HCT116 (cell line): ENCODE results near the gene SPEM1. TPM values are rescaled to one million over a fixed set of nuclear protein-coding genes. Genes with fewer than 3 reads are reported as not detected.

Source experiments
- ATAC-seq: fragments of 200-7000 bp; cut with Tn5 transposase; 2 replicates; pipeline ENCODE4 v1.9.1; 2020; ENCODE audit warnings: mild to moderate bottlenecking, moderate library complexity
- BruUV-seq: library from RNA; stranded (reverse); fragments of 400-500 nt; replicated peaks from 2 replicates; lab custom pipeline; 2021; lab: Mats Ljungman, UMichigan
- CTCF ChIA-PET: fragments of 300-600 bp; sonication (Branson Sonifier 250); formaldehyde crosslinking; loops from one replicate; lab custom pipeline; 2021; ENCODE audit warnings: antibody characterized with exemption; lab: Charles Lee
- POLR2A ChIA-PET: fragments of 300-600, 350-600 bp; sonication (Branson Sonifier 250); formaldehyde crosslinking; loops from one replicate; lab custom pipeline; 2021; ENCODE audit warnings: antibody characterized with exemption; lab: Charles Lee
- RAD21 ChIA-PET, 2 experiments: fragments of 300-600 bp; sonication (Branson Sonifier 250); formaldehyde crosslinking; loops; one replicate each; lab custom pipeline; 2023; ENCODE audit warnings: low total read pairs in 2 of 2; ENCODE audit not compliant: uncharacterized antibody in 2 of 2, unreplicated experiment in 2 of 2, low non-redundant PET in 1 of 2; lab: Charles Lee
- DNase-seq: peaks from one replicate; pipeline ENCODE4 v3.0.0-alpha.2; 2010; ENCODE audit warnings: low read depth, low spot score
- H2AFZ ChIP-seq: fragments of 200-600 bp; shearing (Covaris generic), sonication (generic); 2 replicates; pipeline ENCODE4 v1.6.1; 2017; ENCODE audit warnings: low read depth, mixed run types, mixed read lengths, antibody characterized with exemption, low read length; ENCODE audit not compliant: poor library complexity, severe bottlenecking
- H3K27ac ChIP-seq: 2 replicates; pipeline ENCODE4 v1.5.1; 2012; ENCODE audit warnings: low read depth, low read length
- H3K27me3 ChIP-seq: fragments of 200-600 bp; sonication (generic); 2 replicates; pipeline ENCODE4 v1.6.1; 2016; ENCODE audit warnings: mixed run types, low read length, mixed read lengths; ENCODE audit not compliant: insufficient read depth
- H3K36me3 ChIP-seq, 2 experiments: fragments of 200-500 bp in 1 of 2; fragments of 200-600 bp in 1 of 2; sonication (Bioruptor generic) in 1 of 2; sonication (generic) in 1 of 2; 2 replicates each; pipeline versions ENCODE4 v1.5.1 to v1.6.1; 2014 to 2016; ENCODE audit warnings: low read length in 2 of 2, inconsistent platforms in 1 of 2, mixed read lengths in 1 of 2, mixed run types in 1 of 2; ENCODE audit not compliant: insufficient read depth in 2 of 2, control insufficient read depth in 1 of 2
- H3K4me1 ChIP-seq, 2 experiments: fragments of 200-600 bp in 1 of 2; sonication (generic) in 1 of 2; 2 replicates each; pipeline versions ENCODE4 v1.5.1 to v1.6.1; 2012 to 2017; ENCODE audit warnings: low read length in 2 of 2, inconsistent platforms in 1 of 2, mild to moderate bottlenecking in 1 of 2, mixed read lengths in 1 of 2, mixed run types in 1 of 2, moderate library complexity in 1 of 2; ENCODE audit not compliant: insufficient read depth in 2 of 2, control insufficient read depth in 1 of 2
- H3K4me2 ChIP-seq: fragments of 200-600 bp; sonication (generic); 2 replicates; pipeline ENCODE4 v1.6.1; 2017; ENCODE audit warnings: mixed run types, low read length, mixed read lengths
- H3K4me3 ChIP-seq, 2 experiments: fragments of 200-600 bp in 1 of 2; sonication (generic) in 1 of 2; replicated peaks in 1 of 2; 2 replicates each; pipeline ENCODE4 v1.5.1; 2011 to 2016; ENCODE audit warnings: low read length in 2 of 2, control low read depth in 1 of 2, low read depth in 1 of 2, mild to moderate bottlenecking in 1 of 2, mixed read lengths in 1 of 2, mixed run types in 1 of 2
- H3K79me2 ChIP-seq: fragments of 200-600 bp; sonication (generic); 2 replicates; pipeline ENCODE4 v1.6.1; 2017; ENCODE audit warnings: mild to moderate bottlenecking, mixed run types, low read length, moderate library complexity, mixed read lengths; ENCODE audit not compliant: insufficient read depth
- H3K9ac ChIP-seq: fragments of 200-600 bp; sonication (generic); 2 replicates; pipeline ENCODE4 v1.6.1; 2016; ENCODE audit warnings: low read length, mixed read lengths
- H3K9me2 ChIP-seq: fragments of 200-600 bp; sonication (generic), shearing (Covaris generic); 2 replicates; pipeline ENCODE4 v1.6.1; 2017; ENCODE audit warnings: mixed run types, mild to moderate bottlenecking, moderate library complexity; ENCODE audit not compliant: insufficient read depth
- H3K9me3 ChIP-seq, 2 experiments: fragments of 200-500 bp in 1 of 2; fragments of 200-600 bp in 1 of 2; sonication (Bioruptor generic) in 1 of 2; sonication (generic) in 1 of 2; 2 replicates each; pipeline ENCODE4 v1.6.1; 2014 to 2017; ENCODE audit warnings: low read length in 2 of 2, mixed read lengths in 2 of 2, inconsistent platforms in 1 of 2, low read depth in 1 of 2, mild to moderate bottlenecking in 1 of 2, mixed run types in 1 of 2, moderate library complexity in 1 of 2; ENCODE audit not compliant: control insufficient read depth in 1 of 2, insufficient read depth in 1 of 2
- H4K20me1 ChIP-seq: fragments of 200-600 bp; sonication (generic), shearing (Covaris generic); 2 replicates; pipeline ENCODE4 v1.6.1; 2017; ENCODE audit warnings: mixed run types, mild to moderate bottlenecking, moderate library complexity; ENCODE audit not compliant: insufficient read depth
- EGR1 ChIP-seq: IDR thresholded peaks from 2 replicates; pipeline ENCODE4 v1.6.1; 2012; ENCODE audit warnings: low read depth
- ELF1 ChIP-seq: IDR thresholded peaks from 2 replicates; pipeline ENCODE4 v1.6.1; 2012; ENCODE audit warnings: low read depth, borderline replicate concordance
- EZH2 ChIP-seq: fragments of 200-600 bp; sonication (generic); IDR thresholded peaks from 2 replicates; pipeline ENCODE4 v1.6.1; 2017; ENCODE audit warnings: antibody characterized with exemption, mixed run types
- EZH2phosphoT487 ChIP-seq: fragments of 200-600 bp; IDR thresholded peaks from 2 replicates; pipeline ENCODE4 v1.6.1; 2018; ENCODE audit warnings: antibody characterized with exemption, borderline replicate concordance
- JUND ChIP-seq: IDR thresholded peaks from 2 replicates; pipeline ENCODE4 v1.6.1; 2012
- RAD21 ChIP-seq: IDR thresholded peaks from 2 replicates; pipeline ENCODE4 v1.6.1; 2012; ENCODE audit warnings: low read depth, mild to moderate bottlenecking
- SIN3A ChIP-seq: IDR thresholded peaks from 2 replicates; pipeline ENCODE4 v1.6.1; 2012; ENCODE audit warnings: low read depth
- ZFX ChIP-seq: fragments of 450-650 bp; IDR thresholded peaks from 2 replicates; pipeline ENCODE4 v1.6.1; 2017
- intact Hi-C: fragments of 100-400 bp; cut with micrococcal nuclease; formaldehyde crosslinking; loops from 2 replicates; pipeline ENCODE4 v1.10.0; 2022
- total RNA-seq: library from RNA; stranded (reverse); gene quantifications from one replicate; pipeline ENCODE4 v1.2.1, GENCODE V29; 2021; ENCODE audit not compliant: unreplicated experiment
- TF ChIP-seq, protein P1 (sequence below): IDR thresholded peaks from 2 replicates; pipeline ENCODE4 v1.6.1; 2012; ENCODE audit warnings: low read depth

Gene SPEM1
- total RNA-seq, 1 experiment from 2014 or later: 0.32 TPM

DNA sequence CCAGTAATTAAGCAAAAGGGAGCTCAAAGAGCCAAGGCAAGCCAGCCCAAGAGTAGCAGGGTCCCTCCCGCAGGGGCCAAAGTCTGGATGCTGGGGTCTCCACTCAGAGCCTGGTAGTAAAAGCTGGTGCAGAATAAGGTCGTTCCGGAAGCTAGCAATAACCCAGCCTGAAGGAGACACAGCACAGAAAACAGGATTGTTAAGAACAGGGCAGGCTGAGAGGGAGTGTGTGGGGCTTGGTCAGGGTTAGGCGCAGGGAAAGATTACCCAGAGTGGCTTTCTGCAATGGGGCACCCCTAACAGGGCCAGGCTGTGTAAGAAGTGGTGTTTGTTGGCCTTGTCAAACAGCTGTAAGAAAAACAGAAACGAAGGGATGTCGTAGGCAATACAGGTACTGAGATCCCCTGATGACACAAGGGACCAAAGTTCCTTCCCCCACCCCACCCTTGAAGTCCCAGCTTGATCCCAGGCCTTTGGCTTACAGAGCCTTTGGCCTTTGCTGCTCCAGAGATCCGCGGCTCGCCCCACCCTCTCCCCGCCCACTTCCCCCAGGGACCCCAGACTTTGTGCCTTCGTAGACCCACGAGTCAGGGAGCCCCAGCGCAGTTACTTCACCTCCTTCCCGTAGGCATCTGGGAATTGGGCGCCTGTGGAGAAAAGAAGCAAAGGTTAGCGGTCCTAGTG, 16.9 kb upstream of the SPEM1 start:
- H3K4me3 ChIP-seq: peak overlapping the region; percentile 61 to 83
- no peaks in the 10 kb centered on the region for H3K9me3 ChIP-seq
- peak; percentile 6 for ATAC-seq
- TF ChIP-seq SIN3A (peak; percentile 71; the same call in 1 of the 2 replicates), RAD21 (no peak)
- H3K9ac ChIP-seq: peak overlapping the region; percentile 69
- RAD21 ChIA-PET: interaction anchor here in 1 of 2 experiments (0.5 to 1.3 kb wide), 3 partner anchors 47 to 74 kb away, joined by 3 to 4 read pairs (median 3); partner anchors contain the start of gene NEURL4
- no peaks in the 10 kb centered on the region for H3K9me2 ChIP-seq
- CTCF ChIA-PET: interaction anchor here (0.9 to 1.4 kb wide), 5 partner anchors 9 to 47 kb away, joined by 3 to 20 read pairs (median 5); partner anchors contain the start of genes PLSCR3, TMEM102 and TNK1
- DNase-seq: no peak
- no peaks in the 10 kb centered on the region for H3K27me3 ChIP-seq
- no peak overlapping the region for H2AFZ ChIP-seq
- peak overlapping the region; percentile 70 for H3K27ac ChIP-seq
- H3K79me2 ChIP-seq: peaks cover 8% of the 10 kb centered on the region
- no peaks in the 10 kb centered on the region for H4K20me1 ChIP-seq
- POLR2A ChIA-PET: interaction anchor here (0.6 to 2.3 kb wide), 21 partner anchors 9 to 742 kb away, joined by 3 to 33 read pairs (median 3); partner anchors contain the start of genes ACAP1, MPDU1, PLSCR3 and POLR2A
- intact Hi-C loops: no loop called here
- TSS peak; percentile 88 for BruUV-seq
- peaks cover 33 to 48% of the 10 kb centered on the region in 2 experiments for H3K4me1 ChIP-seq
- H3K36me3 ChIP-seq: no peaks in the 10 kb centered on the region
- peak overlapping the region; percentile 81 for H3K4me2 ChIP-seq

DNA sequence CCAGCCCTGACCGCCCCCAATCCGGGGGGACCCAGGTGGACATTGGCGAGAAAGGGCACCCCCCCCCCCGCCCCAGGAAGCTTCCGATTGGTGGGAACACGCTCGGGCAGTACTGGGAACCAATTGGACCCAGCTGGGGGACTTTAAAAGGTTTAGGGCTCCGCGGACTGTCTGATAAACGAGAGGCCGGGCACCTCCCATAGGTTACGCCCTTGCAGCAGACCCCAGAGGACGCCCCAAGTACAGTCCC, 16.5 kb upstream of the SPEM1 start:
- peak overlapping the region; percentile 61 to 83 for H3K4me3 ChIP-seq
- peak; percentile 58 for ATAC-seq
- no peaks in the 10 kb centered on the region for H3K9me2 ChIP-seq
- peaks cover 8% of the 10 kb centered on the region for H3K79me2 ChIP-seq
- intact Hi-C loops: no loop called here
- H4K20me1 ChIP-seq: no peaks in the 10 kb centered on the region
- no peaks in the 10 kb centered on the region for H3K27me3 ChIP-seq
- no peaks in the 10 kb centered on the region for H3K9me3 ChIP-seq
- no peak overlapping the region for H2AFZ ChIP-seq
- ChIA-PET CTCF (interaction anchor here (0.6 to 1.4 kb wide), 9 partner anchors 10 to 438 kb away, joined by 3 to 20 read pairs (median 4); partner anchors contain the start of genes PLSCR3, TMEM102, TMEM95 and TNK1), POLR2A (interaction anchor here (0.6 to 2.3 kb wide), 30 partner anchors 9 to 742 kb away, joined by 3 to 33 read pairs (median 4); partner anchors contain the start of genes ACAP1, MPDU1, NAA38 and NEURL4), RAD21 (interaction anchor here (1.1 to 1.3 kb wide), 3 partner anchors 9 to 74 kb away, joined by 3 read pairs; partner anchors contain the start of genes NEURL4 (in 1 of the 2) and PLSCR3 (in 1 of the 2))
- peak overlapping the region; percentile 70 for H3K27ac ChIP-seq
- peak; percentile 62 for DNase-seq
- BruUV-seq: no TSS peak
- TF ChIP-seq EGR1: no peak
- TF ChIP-seq ELF1: no peak
- no peak for TF ChIP-seq JUND
- TF ChIP-seq, protein P1, sequence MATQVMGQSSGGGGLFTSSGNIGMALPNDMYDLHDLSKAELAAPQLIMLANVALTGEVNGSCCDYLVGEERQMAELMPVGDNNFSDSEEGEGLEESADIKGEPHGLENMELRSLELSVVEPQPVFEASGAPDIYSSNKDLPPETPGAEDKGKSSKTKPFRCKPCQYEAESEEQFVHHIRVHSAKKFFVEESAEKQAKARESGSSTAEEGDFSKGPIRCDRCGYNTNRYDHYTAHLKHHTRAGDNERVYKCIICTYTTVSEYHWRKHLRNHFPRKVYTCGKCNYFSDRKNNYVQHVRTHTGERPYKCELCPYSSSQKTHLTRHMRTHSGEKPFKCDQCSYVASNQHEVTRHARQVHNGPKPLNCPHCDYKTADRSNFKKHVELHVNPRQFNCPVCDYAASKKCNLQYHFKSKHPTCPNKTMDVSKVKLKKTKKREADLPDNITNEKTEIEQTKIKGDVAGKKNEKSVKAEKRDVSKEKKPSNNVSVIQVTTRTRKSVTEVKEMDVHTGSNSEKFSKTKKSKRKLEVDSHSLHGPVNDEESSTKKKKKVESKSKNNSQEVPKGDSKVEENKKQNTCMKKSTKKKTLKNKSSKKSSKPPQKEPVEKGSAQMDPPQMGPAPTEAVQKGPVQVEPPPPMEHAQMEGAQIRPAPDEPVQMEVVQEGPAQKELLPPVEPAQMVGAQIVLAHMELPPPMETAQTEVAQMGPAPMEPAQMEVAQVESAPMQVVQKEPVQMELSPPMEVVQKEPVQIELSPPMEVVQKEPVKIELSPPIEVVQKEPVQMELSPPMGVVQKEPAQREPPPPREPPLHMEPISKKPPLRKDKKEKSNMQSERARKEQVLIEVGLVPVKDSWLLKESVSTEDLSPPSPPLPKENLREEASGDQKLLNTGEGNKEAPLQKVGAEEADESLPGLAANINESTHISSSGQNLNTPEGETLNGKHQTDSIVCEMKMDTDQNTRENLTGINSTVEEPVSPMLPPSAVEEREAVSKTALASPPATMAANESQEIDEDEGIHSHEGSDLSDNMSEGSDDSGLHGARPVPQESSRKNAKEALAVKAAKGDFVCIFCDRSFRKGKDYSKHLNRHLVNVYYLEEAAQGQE: no peak
- no peak for TF ChIP-seq RAD21
- TF ChIP-seq EZH2phosphoT487: no peak
- no peak for TF ChIP-seq EZH2
- peak; percentile 28; the same call in 1 of the 2 replicates for TF ChIP-seq ZFX
- H3K4me2 ChIP-seq: peak overlapping the region; percentile 81
- peaks cover 33 to 48% of the 10 kb centered on the region in 2 experiments for H3K4me1 ChIP-seq
- H3K36me3 ChIP-seq: no peaks in the 10 kb centered on the region
- H3K9ac ChIP-seq: peak overlapping the region; percentile 69
